Measurements from ENCODE around the gene PRR9.

Gene PRR9

GRCh38 chr1:153213519-153213918 lies 3.9 kb upstream of the PRR9 start:
- POLR2A ChIA-PET = no interaction called here
- Histone ChIP-seq H3K4me3 (ENCODE audit: low read depth, low read length) (no peak overlapping the region), H3K36me3 (ENCODE audit: control insufficient read depth in 2 of 2, insufficient read depth in 1 of 2, low read length in 2 of 2) (no peaks in the 10 kb centered on the region), H3K27ac (ENCODE audit: extremely low read depth, low read depth, low read length) (no peak overlapping the region), H3K9me3 (ENCODE audit: control insufficient read depth, insufficient read depth, low read depth, low read length) (no peaks in the 10 kb centered on the region), H3K4me1 (ENCODE audit: control insufficient read depth, insufficient read depth, low read length) (no peaks in the 10 kb centered on the region)
- no peak for TF ChIP-seq ZNF791 (tag by site-specific recombination; IDR thresholded peaks at IDR 0.05)
- TF ChIP-seq, protein P1, sequence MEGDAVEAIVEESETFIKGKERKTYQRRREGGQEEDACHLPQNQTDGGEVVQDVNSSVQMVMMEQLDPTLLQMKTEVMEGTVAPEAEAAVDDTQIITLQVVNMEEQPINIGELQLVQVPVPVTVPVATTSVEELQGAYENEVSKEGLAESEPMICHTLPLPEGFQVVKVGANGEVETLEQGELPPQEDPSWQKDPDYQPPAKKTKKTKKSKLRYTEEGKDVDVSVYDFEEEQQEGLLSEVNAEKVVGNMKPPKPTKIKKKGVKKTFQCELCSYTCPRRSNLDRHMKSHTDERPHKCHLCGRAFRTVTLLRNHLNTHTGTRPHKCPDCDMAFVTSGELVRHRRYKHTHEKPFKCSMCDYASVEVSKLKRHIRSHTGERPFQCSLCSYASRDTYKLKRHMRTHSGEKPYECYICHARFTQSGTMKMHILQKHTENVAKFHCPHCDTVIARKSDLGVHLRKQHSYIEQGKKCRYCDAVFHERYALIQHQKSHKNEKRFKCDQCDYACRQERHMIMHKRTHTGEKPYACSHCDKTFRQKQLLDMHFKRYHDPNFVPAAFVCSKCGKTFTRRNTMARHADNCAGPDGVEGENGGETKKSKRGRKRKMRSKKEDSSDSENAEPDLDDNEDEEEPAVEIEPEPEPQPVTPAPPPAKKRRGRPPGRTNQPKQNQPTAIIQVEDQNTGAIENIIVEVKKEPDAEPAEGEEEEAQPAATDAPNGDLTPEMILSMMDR (tag by site-specific recombination; IDR thresholded peaks at IDR 0.05) = no peak
- TF ChIP-seq ZNF37A (tag by site-specific recombination; IDR thresholded peaks at IDR 0.05) = no peak
- no peak for TF ChIP-seq KLF8 (tag by site-specific recombination; IDR thresholded peaks at IDR 0.05)
- no peak for TF ChIP-seq ZNF157 (tag by site-specific recombination; IDR thresholded peaks at IDR 0.05)
- TF ChIP-seq ZNF16 (tag by site-specific recombination; IDR thresholded peaks at IDR 0.05; ENCODE audit: low read depth) = no peak
- no peak for TF ChIP-seq ZNF391 (tag by site-specific recombination; IDR thresholded peaks at IDR 0.05; ENCODE audit: borderline replicate concordance, low read depth)
- CTCF ChIA-PET = interaction anchor here (1.5 to 2.1 kb wide), 3 partner anchors 17 to 343 kb away, joined by 5 to 8 read pairs (median 6); no protein-coding TSS in a partner anchor

- TF ChIP-seq, protein P2, sequence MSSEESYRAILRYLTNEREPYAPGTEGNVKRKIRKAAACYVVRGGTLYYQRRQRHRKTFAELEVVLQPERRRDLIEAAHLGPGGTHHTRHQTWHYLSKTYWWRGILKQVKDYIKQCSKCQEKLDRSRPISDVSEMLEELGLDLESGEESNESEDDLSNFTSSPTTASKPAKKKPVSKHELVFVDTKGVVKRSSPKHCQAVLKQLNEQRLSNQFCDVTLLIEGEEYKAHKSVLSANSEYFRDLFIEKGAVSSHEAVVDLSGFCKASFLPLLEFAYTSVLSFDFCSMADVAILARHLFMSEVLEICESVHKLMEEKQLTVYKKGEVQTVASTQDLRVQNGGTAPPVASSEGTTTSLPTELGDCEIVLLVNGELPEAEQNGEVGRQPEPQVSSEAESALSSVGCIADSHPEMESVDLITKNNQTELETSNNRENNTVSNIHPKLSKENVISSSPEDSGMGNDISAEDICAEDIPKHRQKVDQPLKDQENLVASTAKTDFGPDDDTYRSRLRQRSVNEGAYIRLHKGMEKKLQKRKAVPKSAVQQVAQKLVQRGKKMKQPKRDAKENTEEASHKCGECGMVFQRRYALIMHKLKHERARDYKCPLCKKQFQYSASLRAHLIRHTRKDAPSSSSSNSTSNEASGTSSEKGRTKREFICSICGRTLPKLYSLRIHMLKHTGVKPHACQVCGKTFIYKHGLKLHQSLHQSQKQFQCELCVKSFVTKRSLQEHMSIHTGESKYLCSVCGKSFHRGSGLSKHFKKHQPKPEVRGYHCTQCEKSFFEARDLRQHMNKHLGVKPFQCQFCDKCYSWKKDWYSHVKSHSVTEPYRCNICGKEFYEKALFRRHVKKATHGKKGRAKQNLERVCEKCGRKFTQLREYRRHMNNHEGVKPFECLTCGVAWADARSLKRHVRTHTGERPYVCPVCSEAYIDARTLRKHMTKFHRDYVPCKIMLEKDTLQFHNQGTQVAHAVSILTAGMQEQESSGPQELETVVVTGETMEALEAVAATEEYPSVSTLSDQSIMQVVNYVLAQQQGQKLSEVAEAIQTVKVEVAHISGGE (tag by site-specific recombination; conservative IDR thresholded peaks at IDR 0.05; ENCODE audit: low read depth) = no peak
- TF ChIP-seq ZNF549 (tag by site-specific recombination; IDR thresholded peaks at IDR 0.05) (no peak), ZNF146 (tag by site-specific recombination; IDR thresholded peaks at IDR 0.05) (no peak), FEZF1 (tag by site-specific recombination; IDR thresholded peaks at IDR 0.05) (no peak), ZNF529 (tag by site-specific recombination; IDR thresholded peaks at IDR 0.05; ENCODE audit: insufficient replicate concordance) (no peak), ZNF624 (tag by site-specific recombination; IDR thresholded peaks at IDR 0.05) (no peak), ZNF660 (tag by site-specific recombination; IDR thresholded peaks at IDR 0.05) (no peak)
- ChIA-PET POLR2A (no interaction called here), CTCF (interaction anchor here (1.6 kb wide), 1 partner anchor 25 kb away, joined by 5 read pairs; no protein-coding TSS in a partner anchor)
- no peaks in the 10 kb centered on the region for H3K36me3 ChIP-seq (ENCODE audit: control insufficient read depth in 2 of 2, insufficient read depth in 1 of 2, low read length in 2 of 2)
- no peaks in the 10 kb centered on the region for H3K4me1 ChIP-seq (ENCODE audit: control insufficient read depth, insufficient read depth, low read length)
- no peak overlapping the region for H3K27ac ChIP-seq (ENCODE audit: extremely low read depth, low read depth, low read length)
- no peak overlapping the region for H3K4me3 ChIP-seq (ENCODE audit: low read depth, low read length)
- no peaks in the 10 kb centered on the region for H3K9me3 ChIP-seq (ENCODE audit: control insufficient read depth, insufficient read depth, low read depth, low read length)
Observed at GRCh38 chr1:153217744-153218416, 496 bp downstream of the PRR9 start.

- H3K36me3 ChIP-seq (ENCODE audit: control insufficient read depth in 2 of 2, insufficient read depth in 1 of 2, low read length in 2 of 2) = no peaks in the 10 kb centered on the region
- no peaks in the 10 kb centered on the region for H3K9me3 ChIP-seq (ENCODE audit: control insufficient read depth, insufficient read depth, low read depth, low read length)
- H3K4me3 ChIP-seq (ENCODE audit: low read depth, low read length) = no peak overlapping the region
- no peaks in the 10 kb centered on the region for H3K4me1 ChIP-seq (ENCODE audit: control insufficient read depth, insufficient read depth, low read length)
- H3K27ac ChIP-seq (ENCODE audit: extremely low read depth, low read depth, low read length) = no peak overlapping the region
- ChIA-PET CTCF (interaction anchor here (0.5 to 1.8 kb wide), 12 partner anchors 18 to 577 kb away, joined by 3 to 11 read pairs (median 4); no protein-coding TSS in a partner anchor), POLR2A (no interaction called here)
- TF ChIP-seq ZNF138 (tag by site-specific recombination; IDR thresholded peaks at IDR 0.05; ENCODE audit: borderline replicate concordance) (no peak), ZNF121 (tag by site-specific recombination; IDR thresholded peaks at IDR 0.05) (no peak), ZSCAN5A (tag by site-specific recombination; IDR thresholded peaks at IDR 0.05) (no peak), PRDM10 (tag by site-specific recombination; IDR thresholded peaks at IDR 0.05) (no peak), ZNF133 (tag by site-specific recombination; IDR thresholded peaks at IDR 0.05) (no peak), GLI2 (tag by site-specific recombination; IDR thresholded peaks at IDR 0.05; ENCODE audit: borderline replicate concordance, low read depth) (no peak)
Observed at GRCh38 chr1:153220606-153221303, 3.4 kb downstream of the PRR9 start.

All from HEK293 (cell line).